Endothelial cell of umbilical vein (primary cell): ENCODE data around the gene NOD1. TPM values are rescaled to one million over a fixed set of nuclear protein-coding genes. Genes with fewer than 3 reads are reported as not detected.
"Not testable (repeated sequence)": the region's sequence is repeated elsewhere in the genome, so short reads cannot be mapped to it uniquely, and the experiment has no call there.

Experiments
- BruUV-seq: library from RNA; stranded (reverse); fragments of 400-500 nt; replicated peaks from 2 replicates; lab custom pipeline; 2021; lab: Mats Ljungman, UMichigan
- CTCF ChIA-PET: fragments of 300-600, 350-600 bp; sonication (Branson Sonifier 250); formaldehyde crosslinking; loops from one replicate; lab custom pipeline; 2021; ENCODE audit warnings: antibody characterized with exemption, inconsistent platforms; lab: Charles Lee
- POLR2A ChIA-PET: fragments of 300-600, 350-600 bp; sonication (Branson Sonifier 250); formaldehyde crosslinking; loops from one replicate; lab custom pipeline; 2021; ENCODE audit warnings: antibody characterized with exemption, inconsistent platforms; lab: Charles Lee
- DNase-seq: peaks from one replicate; pipeline ENCODE4 v3.0.0-alpha.2; 2011; ENCODE audit warnings: low read depth, low spot score
- FAIRE-seq: peaks from 2 replicates; lab custom pipeline; 2011; peaks lifted over from hg19 to GRCh38; lab: Jason Lieb, UNC
- H2AFZ ChIP-seq: 2 replicates; pipeline ENCODE4 v1.6.0; 2012; ENCODE audit warnings: low read depth, low read length, control low read depth, inconsistent platforms
- H3K27ac ChIP-seq: 2 replicates; pipeline ENCODE4 v1.5.1; 2011; ENCODE audit warnings: low read depth, mild to moderate bottlenecking, control low read depth, low read length, moderate library complexity; ENCODE audit not compliant: insufficient read depth
- H3K27me3 ChIP-seq, 2 experiments: 2 replicates each; pipeline versions ENCODE4 v1.6.0 to v1.6.1; 2011; ENCODE audit warnings: low read length in 2 of 2, mixed read lengths in 1 of 2; ENCODE audit not compliant: control insufficient read depth in 2 of 2, insufficient read depth in 2 of 2
- H3K36me3 ChIP-seq, 2 experiments: 2 replicates in 1 of 2; 3 replicates in 1 of 2; pipeline ENCODE4 v1.5.1; 2011; ENCODE audit warnings: low read length in 2 of 2, mild to moderate bottlenecking in 1 of 2, moderate library complexity in 1 of 2; ENCODE audit not compliant: control insufficient read depth in 2 of 2, insufficient read depth in 2 of 2; ENCODE audit errors: extremely low read depth in 1 of 2
- H3K4me1 ChIP-seq: 3 replicates; pipeline ENCODE4 v1.5.1; 2011; ENCODE audit warnings: mild to moderate bottlenecking, low read length; ENCODE audit not compliant: control insufficient read depth, insufficient read depth; ENCODE audit errors: extremely low read depth
- H3K4me2 ChIP-seq: 2 replicates; pipeline ENCODE4 v1.6.1; 2011; ENCODE audit warnings: low read length, control low read depth, mixed read lengths; ENCODE audit not compliant: insufficient read depth
- H3K4me3 ChIP-seq, 3 experiments: fragments of 200-600 bp in 1 of 3; sonication (generic), shearing (Covaris generic) in 1 of 3; replicated peaks in 1 of 3; 2 replicates each; pipeline ENCODE4 v1.5.1; 2011 to 2016; ENCODE audit warnings: control low read depth in 3 of 3, low read length in 3 of 3, mild to moderate bottlenecking in 2 of 3, inconsistent platforms in 1 of 3, low read depth in 1 of 3, moderate library complexity in 1 of 3; ENCODE audit not compliant: insufficient read depth in 1 of 3
- H3K79me2 ChIP-seq: 2 replicates; pipeline ENCODE4 v1.6.0; 2012; ENCODE audit warnings: low read length, inconsistent platforms; ENCODE audit not compliant: control insufficient read depth, insufficient read depth
- H3K9ac ChIP-seq: replicated peaks from 2 replicates; pipeline ENCODE3; 2011; ENCODE audit warnings: low read length, control low read depth; ENCODE audit not compliant: insufficient read depth; ENCODE audit errors: extremely low read depth
- H3K9me1 ChIP-seq: replicated peaks from 3 replicates; pipeline ENCODE4 v1.6.0; 2011; ENCODE audit warnings: mild to moderate bottlenecking, low read length; ENCODE audit not compliant: control insufficient read depth, insufficient read depth; ENCODE audit errors: extremely low read depth
- H3K9me3 ChIP-seq: replicated peaks from 2 replicates; pipeline ENCODE4 v1.5.1; 2012; ENCODE audit warnings: low read length, inconsistent platforms; ENCODE audit not compliant: control insufficient read depth, insufficient read depth
- H4K20me1 ChIP-seq: replicated peaks from 2 replicates; pipeline ENCODE3; 2011; ENCODE audit warnings: mild to moderate bottlenecking, low read length; ENCODE audit not compliant: control insufficient read depth, insufficient read depth; ENCODE audit errors: extremely low read depth
- CTCF ChIP-seq, 2 donors: IDR thresholded peaks; 1 replicate in 1 of 2; 2 replicates in 1 of 2; pipeline ENCODE4 v1.5.1; 2011; ENCODE audit warnings: low read length in 2 of 2, mild to moderate bottlenecking in 2 of 2, moderate library complexity in 2 of 2, control low read depth in 1 of 2, inconsistent platforms in 1 of 2, low read depth in 1 of 2; ENCODE audit not compliant: insufficient read depth in 1 of 2; ENCODE audit errors: extremely low read depth in 1 of 2
- FOS ChIP-seq: IDR thresholded peaks from 2 replicates; pipeline ENCODE4 v1.6.1; 2011; ENCODE audit warnings: mild to moderate bottlenecking, low read length, moderate library complexity, borderline replicate concordance; ENCODE audit not compliant: insufficient read depth
- dilution Hi-C: fragments of 300-500 bp; cut with MboI; formaldehyde crosslinking; loops from one replicate; pipeline ENCODE4 v1.15.0; 2019; ENCODE audit warnings: low sequenced_read_pairs; ENCODE audit not compliant: extremely low pct_ligation_motif_present
- intact Hi-C: fragments of 100-400 bp; cut with micrococcal nuclease; formaldehyde crosslinking; loops from one replicate; pipeline ENCODE4 v1.10.0; 2022
- polyA plus RNA-seq, 4 experiments: library from polyadenylated mRNA; depleted of rRNA in 3 of 4; stranded (reverse) in 3 of 4; unstranded in 1 of 4; fragments of >200 nt; gene quantifications; 2 replicates each; pipeline versions ENCODE4 v1.2.1 to v1.2.3, GENCODE V29; 2011 to 2012; ENCODE audit warnings: missing spikeins in 1 of 4
- total RNA-seq: library from RNA; stranded (reverse); gene quantifications from 2 replicates; pipeline ENCODE4 v1.2.3, GENCODE V29; 2021

NOD1 gene
- total and polyA plus RNA-seq, 2 donors (not counting 3 experiments of a cell fraction or from before 2014, with no cell fraction given) = 22.1 to 39.2 TPM

DNA sequence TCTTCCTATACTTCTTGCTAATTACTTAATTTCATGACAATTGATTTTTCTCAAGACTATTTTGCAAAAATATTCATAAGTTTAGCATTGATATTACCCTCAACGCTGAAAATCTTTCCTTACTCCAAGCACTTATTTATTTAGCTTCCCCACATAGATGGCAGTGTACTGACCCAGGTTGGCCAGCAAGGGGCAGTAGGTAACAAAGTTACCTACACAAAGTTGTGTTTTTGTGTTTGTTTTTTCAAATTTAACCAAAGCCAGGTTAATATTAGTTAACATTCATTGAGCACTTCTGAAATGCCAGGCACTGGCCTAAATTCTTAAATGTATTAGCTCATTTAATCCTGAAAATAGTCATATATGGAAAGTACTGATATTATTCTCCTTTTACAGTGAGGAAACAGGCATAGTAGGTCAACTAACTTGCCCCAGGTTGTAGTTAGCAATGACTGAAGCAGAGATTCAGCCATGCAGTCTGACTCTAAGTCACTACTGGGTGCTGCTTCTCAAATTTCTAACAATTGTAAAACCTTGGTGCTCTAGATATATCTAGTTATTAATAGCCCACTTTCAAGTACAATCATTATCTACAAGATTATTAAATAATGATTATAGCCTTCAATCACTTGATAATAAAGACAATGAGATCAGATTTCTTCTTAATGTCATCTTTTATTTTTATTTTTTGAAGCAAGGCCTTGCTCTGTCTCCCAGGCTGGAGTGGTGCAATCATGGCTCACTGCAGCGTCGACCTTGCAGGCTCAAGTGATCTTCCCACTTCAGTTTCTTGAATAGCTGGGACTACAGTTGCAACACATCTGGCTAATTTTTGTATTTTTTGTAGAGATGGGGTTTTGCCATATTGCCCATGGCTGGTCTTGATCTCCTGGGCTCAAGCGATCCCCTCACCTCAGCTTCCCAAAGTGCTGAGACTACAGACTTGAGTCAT lies 31.8 kb upstream of the NOD1 start:
- TF ChIP-seq CTCF (IDR thresholded peaks at IDR 0.05; ENCODE audit: extremely low read depth in 1 of 2, insufficient read depth in 1 of 2, low read depth in 1 of 2, low read length in 2 of 2) (peak; percentile 64 to 65), FOS (no peak)
- FAIRE-seq (peak; percentile 76), DNase-seq (peak; percentile 64)
- Histone ChIP-seq H4K20me1 (no peaks in the 10 kb centered on the region), H3K36me3 (no peaks in the 10 kb centered on the region), H3K79me2 (no peaks in the 10 kb centered on the region), H3K27ac (no peak overlapping the region), H2AFZ (no peak overlapping the region), H3K9me1 (no peaks in the 10 kb centered on the region), H3K4me1 (no peaks in the 10 kb centered on the region), H3K4me2 (no peak overlapping the region), H3K9ac (no peak overlapping the region), H3K4me3 (no peak overlapping the region), H3K9me3 (no peaks in the 10 kb centered on the region), H3K27me3 (no peaks in the 10 kb centered on the region)
- BruUV-seq = no TSS peak
- POLR2A ChIA-PET = no interaction called here
- intact Hi-C loops = loop anchor here (1.0 kb wide), 3 partner anchors 38 to 230 kb away; no protein-coding TSS in a partner anchor
- dilution Hi-C loops = no loop called here
- CTCF ChIA-PET = interaction anchor here (1.0 to 4.9 kb wide), 7 partner anchors 10 to 230 kb away, joined by 3 to 116 read pairs (median 4); no protein-coding TSS in a partner anchor

- dilution Hi-C loops, H3K79me2 ChIP-seq, FAIRE-seq, POLR2A ChIA-PET, H3K27ac ChIP-seq, H3K4me1 ChIP-seq, H3K36me3 ChIP-seq, BruUV-seq, H3K9me1 ChIP-seq, H3K4me3 ChIP-seq, H3K9me3 ChIP-seq, H4K20me1 ChIP-seq, H3K27me3 ChIP-seq, DNase-seq, H3K4me2 ChIP-seq, H3K9ac ChIP-seq, H2AFZ ChIP-seq: not testable (repeated sequence)
- intact Hi-C loops = loop anchor here (10.0 kb wide), 1 partner anchor 225 kb away; the partner anchor contains the start of gene ZNRF2
- CTCF ChIA-PET = interaction anchor here (4.9 kb wide), 1 partner anchor 54 kb away, joined by 116 read pairs; no protein-coding TSS in a partner anchor
Observed at GRCh38 chr7:30509171-30509857, 30.7 kb upstream of the NOD1 start.

DNA sequence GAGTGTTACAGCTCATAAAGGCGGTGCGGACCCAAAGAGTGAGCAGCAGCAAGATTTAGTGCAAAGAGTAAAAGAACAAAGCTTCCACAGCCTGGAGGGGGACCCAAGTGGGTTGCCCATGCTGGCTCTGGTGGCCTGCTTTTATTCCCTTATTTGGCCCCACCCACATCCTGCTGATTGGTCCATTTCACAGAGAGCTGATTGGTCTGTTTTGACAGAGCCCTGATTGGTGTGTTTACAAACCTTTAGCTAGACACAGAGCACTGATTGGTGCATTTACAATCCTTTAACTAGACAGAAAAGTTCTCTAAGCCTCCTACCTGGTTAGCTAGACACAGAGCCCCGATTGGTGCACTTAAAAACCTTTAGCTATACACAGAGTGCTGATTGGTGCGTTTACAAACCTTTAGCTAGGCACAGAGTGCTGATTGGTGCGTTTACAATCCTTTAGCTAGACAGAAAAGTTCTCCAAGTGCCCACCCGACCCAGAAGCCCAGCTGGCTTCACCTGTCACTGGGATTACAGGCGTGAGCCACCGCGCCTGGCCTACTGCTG lies 28.8 kb upstream of the NOD1 start:
- H3K4me3 ChIP-seq, DNase-seq, H3K27me3 ChIP-seq, H3K27ac ChIP-seq, POLR2A ChIA-PET, H3K9me1 ChIP-seq, BruUV-seq, H3K9ac ChIP-seq, H4K20me1 ChIP-seq, H2AFZ ChIP-seq, H3K4me2 ChIP-seq, H3K36me3 ChIP-seq, FAIRE-seq, dilution Hi-C loops, H3K9me3 ChIP-seq: not testable (repeated sequence)
- Histone ChIP-seq H3K79me2 (peaks cover 19% of the 10 kb centered on the region), H3K4me1 (peaks cover 15% of the 10 kb centered on the region)
- intact Hi-C loops = loop anchor here (10.0 kb wide), 1 partner anchor 223 kb away; the partner anchor contains the start of gene ZNRF2
- CTCF ChIA-PET = interaction anchor here (0.9 to 4.2 kb wide), 8 partner anchors 8 to 231 kb away, joined by 3 to 24 read pairs (median 4); no protein-coding TSS in a partner anchor
